ENCODE measurements around the gene TCAP.

TCAP gene

DNA sequence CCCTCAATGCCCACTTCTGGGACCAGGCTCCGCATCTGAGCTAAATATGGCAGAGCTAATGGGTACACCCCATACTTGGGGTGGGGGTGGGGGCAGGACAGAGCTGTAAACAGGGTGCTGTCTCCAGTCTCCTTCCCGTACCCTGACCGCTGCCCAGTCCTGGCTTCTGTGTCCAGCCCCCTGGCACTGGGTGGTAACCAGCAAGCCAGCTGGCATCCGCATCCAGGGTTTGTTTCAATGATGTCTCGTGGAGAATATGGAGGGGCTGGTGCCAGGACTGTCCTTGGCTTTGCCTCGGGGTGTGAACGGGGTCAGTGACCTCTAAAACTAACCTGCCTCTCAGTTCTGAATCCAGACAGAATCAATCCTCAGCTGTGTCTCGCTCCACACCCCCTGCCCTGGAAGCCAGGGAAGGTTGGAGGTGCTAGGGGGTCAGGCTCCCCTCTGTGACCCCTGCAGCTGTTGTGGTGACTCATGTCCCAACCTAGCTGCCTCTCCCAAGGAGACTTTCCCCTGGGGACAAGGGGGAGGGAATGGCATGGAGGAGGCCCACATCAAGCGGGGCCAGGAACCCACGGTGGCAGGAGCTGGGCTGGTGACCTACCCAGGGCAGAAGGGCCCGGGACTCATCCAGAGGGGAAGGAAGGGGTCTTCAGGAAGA is 1.6 kb downstream of the TCAP start:
- no peak overlapping the region for H3K4me3 ChIP-seq (ENCODE audit: low read length)
- TF ChIP-seq, protein P1, sequence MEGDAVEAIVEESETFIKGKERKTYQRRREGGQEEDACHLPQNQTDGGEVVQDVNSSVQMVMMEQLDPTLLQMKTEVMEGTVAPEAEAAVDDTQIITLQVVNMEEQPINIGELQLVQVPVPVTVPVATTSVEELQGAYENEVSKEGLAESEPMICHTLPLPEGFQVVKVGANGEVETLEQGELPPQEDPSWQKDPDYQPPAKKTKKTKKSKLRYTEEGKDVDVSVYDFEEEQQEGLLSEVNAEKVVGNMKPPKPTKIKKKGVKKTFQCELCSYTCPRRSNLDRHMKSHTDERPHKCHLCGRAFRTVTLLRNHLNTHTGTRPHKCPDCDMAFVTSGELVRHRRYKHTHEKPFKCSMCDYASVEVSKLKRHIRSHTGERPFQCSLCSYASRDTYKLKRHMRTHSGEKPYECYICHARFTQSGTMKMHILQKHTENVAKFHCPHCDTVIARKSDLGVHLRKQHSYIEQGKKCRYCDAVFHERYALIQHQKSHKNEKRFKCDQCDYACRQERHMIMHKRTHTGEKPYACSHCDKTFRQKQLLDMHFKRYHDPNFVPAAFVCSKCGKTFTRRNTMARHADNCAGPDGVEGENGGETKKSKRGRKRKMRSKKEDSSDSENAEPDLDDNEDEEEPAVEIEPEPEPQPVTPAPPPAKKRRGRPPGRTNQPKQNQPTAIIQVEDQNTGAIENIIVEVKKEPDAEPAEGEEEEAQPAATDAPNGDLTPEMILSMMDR (IDR thresholded peaks at IDR 0.05; ENCODE audit: low read depth, low read length, poor library complexity, severe bottlenecking): no peak
- no peak for TF ChIP-seq EZH2phosphoT487 (IDR thresholded peaks at IDR 0.05; ENCODE audit: borderline replicate concordance, low read length)
- H3K4me2 ChIP-seq (ENCODE audit: low read length): no peak overlapping the region
- no peaks in the 10 kb centered on the region for H3K9me3 ChIP-seq (ENCODE audit: control insufficient read depth, insufficient read depth, low read length)
- no peak overlapping the region for H3K27ac ChIP-seq (ENCODE audit: low read depth, low read length)
- H3F3A ChIP-seq (ENCODE audit: control insufficient read depth, insufficient read depth): no peaks in the 10 kb centered on the region; the same call in 1 of the 2 replicates
- no peaks in the 10 kb centered on the region for H3K9me2 ChIP-seq (replicated peaks; ENCODE audit: control insufficient read depth, low read length)
- peaks cover 28% of the 10 kb centered on the region for H3K27me3 ChIP-seq (ENCODE audit: control insufficient read depth, low read length)
- H3K79me2 ChIP-seq (ENCODE audit: control insufficient read depth, low read length): no peaks in the 10 kb centered on the region
- peaks cover 13% of the 10 kb centered on the region for H3K4me1 ChIP-seq (ENCODE audit: control insufficient read depth, low read length)
- no peaks in the 10 kb centered on the region for H4K20me1 ChIP-seq (ENCODE audit: control insufficient read depth, insufficient read depth, low read depth, low read length)
- peaks cover 6% of the 10 kb centered on the region for H3K36me3 ChIP-seq (ENCODE audit: control insufficient read depth, low read length)

DNA sequence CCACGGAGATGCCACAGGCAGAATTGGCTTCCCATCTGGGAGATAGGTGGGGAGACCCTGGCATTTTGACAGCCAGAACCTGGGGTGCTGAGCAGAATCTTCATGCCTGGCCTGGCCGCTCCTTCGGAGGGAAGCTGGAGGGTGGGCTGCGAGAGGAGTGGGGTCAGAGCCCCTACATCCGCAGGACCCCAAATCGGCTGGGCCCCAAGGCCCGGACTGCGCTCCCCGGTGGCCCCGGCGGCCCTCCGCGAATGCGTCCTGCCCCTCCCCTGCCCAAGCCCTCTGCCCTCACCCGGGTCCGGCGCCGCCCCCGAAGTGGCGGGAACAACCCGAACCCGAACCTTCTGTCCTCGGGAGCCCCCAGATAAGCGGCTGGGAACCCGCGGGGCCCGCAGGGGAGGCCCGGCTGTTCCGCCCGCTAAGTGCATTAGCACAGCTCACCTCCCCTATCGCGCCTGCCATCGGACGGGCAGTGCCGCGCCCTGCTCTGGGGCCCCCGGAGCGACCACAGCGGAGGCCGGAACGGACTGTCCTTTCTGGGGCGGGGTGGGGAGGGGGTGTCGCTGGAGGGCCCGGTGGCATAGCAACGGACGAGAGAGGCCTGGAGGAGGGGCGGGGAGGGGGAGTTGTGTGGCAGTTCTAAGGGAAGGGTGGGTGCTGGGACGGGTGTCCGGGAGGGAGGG is 2.3 kb downstream of the TCAP start:
- no peaks in the 10 kb centered on the region for H3K9me2 ChIP-seq (replicated peaks; ENCODE audit: control insufficient read depth, low read length)
- no peaks in the 10 kb centered on the region for H3K79me2 ChIP-seq (ENCODE audit: control insufficient read depth, low read length)
- peaks cover 17% of the 10 kb centered on the region for H3K4me1 ChIP-seq (ENCODE audit: control insufficient read depth, low read length)
- TF ChIP-seq EZH2phosphoT487 (IDR thresholded peaks at IDR 0.05; ENCODE audit: borderline replicate concordance, low read length): no peak
- TF ChIP-seq, protein P1 (IDR thresholded peaks at IDR 0.05; ENCODE audit: low read depth, low read length, poor library complexity, severe bottlenecking): no peak
- no peak overlapping the region for H3K27ac ChIP-seq (ENCODE audit: low read depth, low read length)
- peak overlapping the region; percentile 69 for H3K4me2 ChIP-seq (ENCODE audit: low read length)
- H3K4me3 ChIP-seq (ENCODE audit: low read length): peak overlapping the region; percentile 67; the same call in 1 of the 2 replicates
- H4K20me1 ChIP-seq (ENCODE audit: control insufficient read depth, insufficient read depth, low read depth, low read length): no peaks in the 10 kb centered on the region
- H3K27me3 ChIP-seq (ENCODE audit: control insufficient read depth, low read length): peaks cover 31% of the 10 kb centered on the region
- H3F3A ChIP-seq (ENCODE audit: control insufficient read depth, insufficient read depth): no peaks in the 10 kb centered on the region; the same call in 1 of the 2 replicates
- no peaks in the 10 kb centered on the region for H3K9me3 ChIP-seq (ENCODE audit: control insufficient read depth, insufficient read depth, low read length)
- peaks cover 3% of the 10 kb centered on the region; the same call in 1 of the 2 replicates for H3K36me3 ChIP-seq (ENCODE audit: control insufficient read depth, low read length)

DNA sequence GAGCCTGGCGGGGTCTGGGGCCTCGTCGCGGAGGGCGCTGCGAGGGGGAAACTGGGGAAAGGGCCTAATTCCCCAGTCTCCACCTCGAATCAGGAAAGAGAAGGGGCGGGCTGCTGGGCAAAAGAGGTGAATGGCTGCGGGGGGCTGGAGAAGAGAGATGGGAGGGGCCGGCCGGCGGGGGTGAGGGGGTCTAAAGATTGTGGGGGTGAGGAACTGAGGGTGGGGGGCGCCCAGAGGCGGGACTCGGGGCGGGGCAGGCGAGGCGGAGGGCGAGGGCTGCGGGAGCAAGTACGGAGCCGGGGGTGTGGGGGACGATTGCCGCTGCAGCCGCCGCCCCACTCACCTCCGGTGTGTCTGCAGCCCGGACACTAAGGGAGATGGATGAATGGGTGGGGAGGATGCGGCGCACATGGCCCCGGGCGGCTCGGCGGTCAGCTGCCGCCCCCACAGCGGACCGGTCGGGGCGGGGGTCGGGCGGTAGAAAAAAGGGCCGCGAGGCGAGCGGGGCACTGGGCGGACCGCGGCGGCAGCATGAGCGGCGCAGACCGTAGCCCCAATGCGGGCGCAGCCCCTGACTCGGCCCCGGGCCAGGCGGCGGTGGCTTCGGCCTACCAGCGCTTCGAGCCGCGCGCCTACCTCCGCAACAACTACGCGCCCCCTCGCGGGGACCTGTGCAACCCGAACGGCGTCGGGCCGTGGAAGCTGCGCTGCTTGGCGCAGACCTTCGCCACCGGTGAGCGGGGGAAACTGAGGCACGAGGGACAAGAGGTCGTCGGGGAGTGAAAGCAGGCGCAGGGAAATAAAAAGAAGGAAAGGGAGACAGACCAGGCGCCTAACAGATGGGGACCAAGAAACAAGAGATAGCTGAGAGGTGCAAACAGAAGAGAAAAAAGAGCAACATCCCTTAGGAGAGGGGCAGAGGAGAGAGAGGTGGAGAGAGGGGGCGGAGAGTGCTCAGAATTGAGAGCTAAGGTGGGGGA is 3.1 kb downstream of the TCAP start, which contains the start of gene PNMT:
Gene PNMT, plus strand, starts transcription at position 509 of the 980 bp plus-strand sequence. Its CDS starts 23 bp downstream, at position 532.
- peak within 1 kb of the TSS; percentile 67 for H3K4me3 ChIP-seq (ENCODE audit: low read length)
- no peak within 1 kb of the TSS for H3K27ac ChIP-seq (ENCODE audit: low read depth, low read length)

More for the DNA sequence above, 3.1 kb downstream of the TCAP start, which contains the start of gene PNMT:
- Histone ChIP-seq H3K79me2 (ENCODE audit: control insufficient read depth, low read length) (no peaks in the 10 kb centered on the region), H3K9me2 (replicated peaks; ENCODE audit: control insufficient read depth, low read length) (no peaks in the 10 kb centered on the region), H3K9me3 (ENCODE audit: control insufficient read depth, insufficient read depth, low read length) (no peaks in the 10 kb centered on the region), H3K4me1 (ENCODE audit: control insufficient read depth, low read length) (peaks cover 17% of the 10 kb centered on the region), H3K36me3 (ENCODE audit: control insufficient read depth, low read length) (no peaks in the 10 kb centered on the region), H3F3A (ENCODE audit: control insufficient read depth, insufficient read depth) (no peaks in the 10 kb centered on the region; the same call in 1 of the 2 replicates), H4K20me1 (ENCODE audit: control insufficient read depth, insufficient read depth, low read depth, low read length) (no peaks in the 10 kb centered on the region), H3K27me3 (ENCODE audit: control insufficient read depth, low read length) (peaks cover 31% of the 10 kb centered on the region), H3K4me2 (ENCODE audit: low read length) (peak within 1 kb of the TSS; percentile 69)
- no peak for TF ChIP-seq EZH2phosphoT487 (IDR thresholded peaks at IDR 0.05; ENCODE audit: borderline replicate concordance, low read length)
- TF ChIP-seq, protein P1 (IDR thresholded peaks at IDR 0.05; ENCODE audit: low read depth, low read length, poor library complexity, severe bottlenecking): peak; percentile 85

Data from DOHH2 (cell line).